WTC11 (cell line): ENCODE results near the gene SUSD1. TPM values are rescaled to one million over a fixed set of nuclear protein-coding genes. Genes with fewer than 3 reads are reported as not detected.

ENCODE experiments used
- ATAC-seq: fragments of 200-7000 bp; cut with Tn5 transposase; 2 replicates; pipeline ENCODE4 v1.10.0; 2021; ENCODE audit warnings: mild to moderate bottlenecking, moderate library complexity
- CTCF ChIA-PET: fragments of 300-600 bp; sonication (Branson Sonifier 250); formaldehyde crosslinking; loops from one replicate; lab custom pipeline; 2021; ENCODE audit warnings: antibody characterized with exemption; lab: Charles Lee
- POLR2A ChIA-PET: fragments of 350-600 bp; sonication (Branson Sonifier 250); formaldehyde crosslinking; loops from one replicate; lab custom pipeline; 2021; ENCODE audit warnings: antibody characterized with exemption; lab: Charles Lee
- DNase-seq: peaks from one replicate; pipeline ENCODE4 v3.0.0; 2021; ENCODE audit warnings: low spot score
- H3K27ac Mint-ChIP-seq: 2 replicates; pipeline ENCODE4 v1.8.0; 2021; ENCODE audit warnings: mixed read lengths
- H3K27me3 Mint-ChIP-seq: 2 replicates; pipeline ENCODE4 v1.8.0; 2021; ENCODE audit warnings: low read depth, mild to moderate bottlenecking, moderate library complexity, mixed read lengths
- H3K36me3 Mint-ChIP-seq: 2 replicates; pipeline ENCODE4 v1.8.0; 2021; ENCODE audit warnings: mixed read lengths
- H3K4me1 Mint-ChIP-seq: 2 replicates; pipeline ENCODE4 v1.8.0; 2022; ENCODE audit warnings: mixed read lengths
- H3K4me3 Mint-ChIP-seq: 2 replicates; pipeline ENCODE4 v1.8.0; 2021; ENCODE audit warnings: mild to moderate bottlenecking, moderate library complexity, mixed read lengths
- H3K9me3 Mint-ChIP-seq: 2 replicates; pipeline ENCODE4 v1.8.0; 2021; ENCODE audit warnings: mixed read lengths
- ESRRA ChIP-seq: sonication (generic); formaldehyde crosslinking; IDR thresholded peaks from 2 replicates; pipeline ENCODE4 v1.8.1; 2022; ENCODE audit warnings: mild to moderate bottlenecking, missing genetic modification reagents, borderline replicate concordance
- ETV6 ChIP-seq: sonication (generic); formaldehyde crosslinking; IDR thresholded peaks from 2 replicates; pipeline ENCODE4 v1.8.1; 2022; ENCODE audit warnings: mild to moderate bottlenecking, missing genetic modification reagents
- GTF2I ChIP-seq: fragments of 250-450 bp; sonication (Bioruptor Pico); conservative IDR thresholded peaks from 2 replicates; pipeline ENCODE4 v1.4.0; 2021; ENCODE audit warnings: mild to moderate bottlenecking
- JAZF1 ChIP-seq: fragments of 250-450 bp; sonication (Bioruptor Pico); IDR thresholded peaks from 2 replicates; pipeline ENCODE4 v1.9.0; 2021; ENCODE audit warnings: moderate library complexity, mild to moderate bottlenecking, inconsistent platforms
- JUN ChIP-seq: sonication (generic); formaldehyde crosslinking; IDR thresholded peaks from 2 replicates; pipeline ENCODE4 v1.8.0; 2023; ENCODE audit warnings: mild to moderate bottlenecking, missing genetic modification reagents
- NFE2L1 ChIP-seq: sonication (generic); formaldehyde crosslinking; IDR thresholded peaks from 2 replicates; pipeline ENCODE4 v1.8.1; 2023; ENCODE audit warnings: missing genetic modification reagents
- NFYB ChIP-seq: sonication (generic); formaldehyde crosslinking; conservative IDR thresholded peaks from 2 replicates; pipeline ENCODE4 v1.8.0; 2022; ENCODE audit warnings: low read depth, missing genetic modification reagents
- NR1H2 ChIP-seq: sonication (generic); formaldehyde crosslinking; IDR thresholded peaks from 2 replicates; pipeline ENCODE4 v1.9.0; 2021; ENCODE audit warnings: mild to moderate bottlenecking, moderate library complexity, missing genetic modification reagents
- NR3C1 ChIP-seq: sonication (generic); formaldehyde crosslinking; conservative IDR thresholded peaks from 2 replicates; pipeline ENCODE4 v1.8.1; 2023; ENCODE audit warnings: low read depth, mild to moderate bottlenecking, missing genetic modification reagents
- RORB ChIP-seq: fragments of 250-450 bp; sonication (Bioruptor Pico); IDR thresholded peaks from 2 replicates; pipeline ENCODE4 v1.9.0; 2021; ENCODE audit warnings: mild to moderate bottlenecking
- TEAD1 ChIP-seq: sonication (generic); formaldehyde crosslinking; IDR thresholded peaks from 2 replicates; pipeline ENCODE4 v1.8.0; 2022; ENCODE audit warnings: mild to moderate bottlenecking, missing genetic modification reagents
- TEAD4 ChIP-seq: sonication (generic); formaldehyde crosslinking; IDR thresholded peaks from 2 replicates; pipeline ENCODE4 v1.8.0; 2022; ENCODE audit warnings: mild to moderate bottlenecking, missing genetic modification reagents
- ZNF219 ChIP-seq: sonication (generic); formaldehyde crosslinking; IDR thresholded peaks from 2 replicates; pipeline ENCODE4 v1.8.0; 2023; ENCODE audit warnings: missing genetic modification reagents, mild to moderate bottlenecking, borderline replicate concordance
- ZNF317 ChIP-seq: sonication (generic); formaldehyde crosslinking; IDR thresholded peaks from 2 replicates; pipeline ENCODE4 v1.8.1; 2023; ENCODE audit warnings: low read depth, mild to moderate bottlenecking, moderate library complexity, missing genetic modification reagents, borderline replicate concordance
- ZNF423 ChIP-seq: fragments of 250-450 bp; sonication (Bioruptor Pico); IDR thresholded peaks from 2 replicates; pipeline ENCODE4 v2.1.2; 2022; ENCODE audit warnings: mild to moderate bottlenecking, moderate library complexity
- total RNA-seq: library from RNA; stranded (reverse); gene quantifications from 3 replicates; pipeline ENCODE4 v1.2.3, GENCODE V29; 2021
- TF ChIP-seq, protein P1 (sequence below): sonication (generic); formaldehyde crosslinking; IDR thresholded peaks from 2 replicates; pipeline ENCODE4 v1.8.1; 2022; ENCODE audit warnings: missing genetic modification reagents, borderline replicate concordance
- TF ChIP-seq, protein P2 (sequence below): sonication (generic); formaldehyde crosslinking; IDR thresholded peaks from 2 replicates; pipeline ENCODE4 v1.8.1; 2023; ENCODE audit warnings: mild to moderate bottlenecking, missing genetic modification reagents, moderate library complexity
- TF ChIP-seq, protein P3 (sequence below): sonication (generic); formaldehyde crosslinking; IDR thresholded peaks from 2 replicates; pipeline ENCODE4 v1.8.1; 2022; ENCODE audit warnings: mild to moderate bottlenecking, moderate library complexity, missing genetic modification reagents
- TF ChIP-seq, protein P4 (sequence below): fragments of 250-450 bp; sonication (Bioruptor Pico); IDR thresholded peaks from 2 replicates; pipeline ENCODE4 v1.9.0; 2021; ENCODE audit warnings: mild to moderate bottlenecking, borderline replicate concordance

The SUSD1 gene
- total RNA-seq, 1 experiment from 2014 or later: 5.1 TPM

DNA sequence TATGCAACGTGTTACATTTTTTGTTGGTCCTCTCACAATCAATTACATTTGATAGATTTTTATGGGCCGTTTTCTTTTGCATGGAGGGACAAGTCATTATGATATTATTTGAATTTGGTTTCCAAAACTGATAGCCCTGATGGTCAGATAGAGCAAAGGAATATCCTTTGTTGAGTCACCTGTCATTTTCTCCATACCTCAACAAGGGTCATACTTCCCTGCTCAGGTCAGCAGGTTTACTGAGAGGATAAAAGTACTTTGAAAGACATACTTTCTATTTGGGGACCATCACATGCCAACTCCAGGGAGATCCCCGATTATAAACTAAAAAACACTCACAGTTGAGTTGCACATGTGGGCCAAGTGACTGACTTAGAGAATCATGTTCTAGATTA lies 132.9 kb downstream of the SUSD1 start (continued):
- no peak for TF ChIP-seq JUN (CRISPR knock-in tag)
- no peak for TF ChIP-seq GTF2I (CRISPR knock-in tag)
- TF ChIP-seq, protein P1, sequence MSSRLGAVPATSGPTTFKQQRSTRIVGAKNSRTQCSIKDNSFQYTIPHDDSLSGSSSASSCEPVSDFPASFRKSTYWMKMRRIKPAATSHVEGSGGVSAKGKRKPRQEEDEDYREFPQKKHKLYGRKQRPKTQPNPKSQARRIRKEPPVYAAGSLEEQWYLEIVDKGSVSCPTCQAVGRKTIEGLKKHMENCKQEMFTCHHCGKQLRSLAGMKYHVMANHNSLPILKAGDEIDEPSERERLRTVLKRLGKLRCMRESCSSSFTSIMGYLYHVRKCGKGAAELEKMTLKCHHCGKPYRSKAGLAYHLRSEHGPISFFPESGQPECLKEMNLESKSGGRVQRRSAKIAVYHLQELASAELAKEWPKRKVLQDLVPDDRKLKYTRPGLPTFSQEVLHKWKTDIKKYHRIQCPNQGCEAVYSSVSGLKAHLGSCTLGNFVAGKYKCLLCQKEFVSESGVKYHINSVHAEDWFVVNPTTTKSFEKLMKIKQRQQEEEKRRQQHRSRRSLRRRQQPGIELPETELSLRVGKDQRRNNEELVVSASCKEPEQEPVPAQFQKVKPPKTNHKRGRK (CRISPR knock-in tag): no peak
- TF ChIP-seq ETV6 (CRISPR knock-in tag): no peak
- TF ChIP-seq NR1H2: no peak
- no peak for TF ChIP-seq NFYB (CRISPR knock-in tag)
- no peak for TF ChIP-seq NFE2L1 (CRISPR knock-in tag)
- TF ChIP-seq ZNF317 (CRISPR knock-in tag): no peak
- no peak for TF ChIP-seq NR3C1 (CRISPR knock-in tag)

DNA sequence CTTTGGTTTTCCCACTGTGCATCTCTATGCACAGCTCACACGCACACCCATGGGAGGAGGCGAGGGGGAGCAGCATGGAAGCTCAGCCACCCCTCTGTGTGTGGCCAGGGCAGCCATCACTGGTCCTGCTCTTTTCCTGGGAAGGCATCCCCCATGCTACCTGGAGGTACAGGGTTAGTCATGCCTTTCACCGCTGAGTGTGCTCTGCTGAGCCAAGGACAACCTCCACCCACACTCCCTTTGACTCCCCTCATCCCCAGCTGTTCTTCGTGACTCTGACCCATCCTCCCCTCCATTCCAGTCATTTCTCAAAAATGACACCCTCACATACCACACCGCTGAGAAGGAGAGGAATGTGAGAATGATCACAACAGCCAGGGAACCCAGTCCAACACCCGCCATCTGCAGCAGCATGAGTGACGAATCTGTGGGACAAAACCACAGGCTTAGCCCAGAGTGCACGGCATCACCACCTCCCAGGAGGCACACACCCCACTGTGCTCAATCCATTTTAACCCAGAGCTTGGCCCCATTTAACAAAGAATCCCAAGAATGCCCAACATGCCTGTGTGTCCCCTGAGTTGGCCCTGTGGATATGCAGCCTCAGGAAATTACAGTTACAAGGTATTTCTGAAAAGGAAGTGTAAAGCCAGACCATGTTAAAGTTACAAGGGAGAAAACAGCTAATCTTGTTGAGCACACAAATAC lies 133.4 kb downstream of the SUSD1 start:
- Mint-ChIP-seq H3K27ac (peak overlapping the region; percentile 68), H3K9me3 (no peaks in the 10 kb centered on the region), H3K27me3 (no peaks in the 10 kb centered on the region), H3K4me3 (peak overlapping the region; percentile 22; the same call in 1 of the 2 replicates), H3K4me1 (peaks cover 44% of the 10 kb centered on the region), H3K36me3 (no peaks in the 10 kb centered on the region)
- CTCF ChIA-PET: no interaction called here
- peak; percentile 91 for ATAC-seq
- DNase-seq: peak; percentile 38
- POLR2A ChIA-PET: interaction anchor here (0.6 kb wide), 1 partner anchor 25 kb away, joined by 5 read pairs; no protein-coding TSS in a partner anchor
- TF ChIP-seq JAZF1 (CRISPR knock-in tag): no peak
- TF ChIP-seq ZNF423 (CRISPR knock-in tag): peak; percentile 60; the same call in 1 of the 2 replicates
- TF ChIP-seq ZNF219: no peak
- TF ChIP-seq, protein P2, sequence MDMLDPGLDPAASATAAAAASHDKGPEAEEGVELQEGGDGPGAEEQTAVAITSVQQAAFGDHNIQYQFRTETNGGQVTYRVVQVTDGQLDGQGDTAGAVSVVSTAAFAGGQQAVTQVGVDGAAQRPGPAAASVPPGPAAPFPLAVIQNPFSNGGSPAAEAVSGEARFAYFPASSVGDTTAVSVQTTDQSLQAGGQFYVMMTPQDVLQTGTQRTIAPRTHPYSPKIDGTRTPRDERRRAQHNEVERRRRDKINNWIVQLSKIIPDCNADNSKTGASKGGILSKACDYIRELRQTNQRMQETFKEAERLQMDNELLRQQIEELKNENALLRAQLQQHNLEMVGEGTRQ (CRISPR knock-in tag): no peak
- TF ChIP-seq, protein P3, sequence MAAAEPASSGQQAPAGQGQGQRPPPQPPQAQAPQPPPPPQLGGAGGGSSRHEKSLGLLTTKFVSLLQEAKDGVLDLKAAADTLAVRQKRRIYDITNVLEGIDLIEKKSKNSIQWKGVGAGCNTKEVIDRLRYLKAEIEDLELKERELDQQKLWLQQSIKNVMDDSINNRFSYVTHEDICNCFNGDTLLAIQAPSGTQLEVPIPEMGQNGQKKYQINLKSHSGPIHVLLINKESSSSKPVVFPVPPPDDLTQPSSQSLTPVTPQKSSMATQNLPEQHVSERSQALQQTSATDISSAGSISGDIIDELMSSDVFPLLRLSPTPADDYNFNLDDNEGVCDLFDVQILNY (CRISPR knock-in tag): no peak
- peak; percentile 59; the same call in 1 of the 2 replicates for TF ChIP-seq TEAD4 (CRISPR knock-in tag)
- TF ChIP-seq TEAD1 (CRISPR knock-in tag): peak; percentile 84; the same call in 1 of the 2 replicates
- TF ChIP-seq, protein P4, sequence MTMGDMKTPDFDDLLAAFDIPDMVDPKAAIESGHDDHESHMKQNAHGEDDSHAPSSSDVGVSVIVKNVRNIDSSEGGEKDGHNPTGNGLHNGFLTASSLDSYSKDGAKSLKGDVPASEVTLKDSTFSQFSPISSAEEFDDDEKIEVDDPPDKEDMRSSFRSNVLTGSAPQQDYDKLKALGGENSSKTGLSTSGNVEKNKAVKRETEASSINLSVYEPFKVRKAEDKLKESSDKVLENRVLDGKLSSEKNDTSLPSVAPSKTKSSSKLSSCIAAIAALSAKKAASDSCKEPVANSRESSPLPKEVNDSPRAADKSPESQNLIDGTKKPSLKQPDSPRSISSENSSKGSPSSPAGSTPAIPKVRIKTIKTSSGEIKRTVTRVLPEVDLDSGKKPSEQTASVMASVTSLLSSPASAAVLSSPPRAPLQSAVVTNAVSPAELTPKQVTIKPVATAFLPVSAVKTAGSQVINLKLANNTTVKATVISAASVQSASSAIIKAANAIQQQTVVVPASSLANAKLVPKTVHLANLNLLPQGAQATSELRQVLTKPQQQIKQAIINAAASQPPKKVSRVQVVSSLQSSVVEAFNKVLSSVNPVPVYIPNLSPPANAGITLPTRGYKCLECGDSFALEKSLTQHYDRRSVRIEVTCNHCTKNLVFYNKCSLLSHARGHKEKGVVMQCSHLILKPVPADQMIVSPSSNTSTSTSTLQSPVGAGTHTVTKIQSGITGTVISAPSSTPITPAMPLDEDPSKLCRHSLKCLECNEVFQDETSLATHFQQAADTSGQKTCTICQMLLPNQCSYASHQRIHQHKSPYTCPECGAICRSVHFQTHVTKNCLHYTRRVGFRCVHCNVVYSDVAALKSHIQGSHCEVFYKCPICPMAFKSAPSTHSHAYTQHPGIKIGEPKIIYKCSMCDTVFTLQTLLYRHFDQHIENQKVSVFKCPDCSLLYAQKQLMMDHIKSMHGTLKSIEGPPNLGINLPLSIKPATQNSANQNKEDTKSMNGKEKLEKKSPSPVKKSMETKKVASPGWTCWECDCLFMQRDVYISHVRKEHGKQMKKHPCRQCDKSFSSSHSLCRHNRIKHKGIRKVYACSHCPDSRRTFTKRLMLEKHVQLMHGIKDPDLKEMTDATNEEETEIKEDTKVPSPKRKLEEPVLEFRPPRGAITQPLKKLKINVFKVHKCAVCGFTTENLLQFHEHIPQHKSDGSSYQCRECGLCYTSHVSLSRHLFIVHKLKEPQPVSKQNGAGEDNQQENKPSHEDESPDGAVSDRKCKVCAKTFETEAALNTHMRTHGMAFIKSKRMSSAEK (CRISPR knock-in tag): no peak
- TF ChIP-seq ESRRA (CRISPR knock-in tag): no peak
- TF ChIP-seq RORB (CRISPR knock-in tag): no peak
